C4-2B (cell line): ENCODE measurements around the gene USP11.

ENCODE experiments used
- CTCF ChIP-seq: fragments of 450-650 bp; conservative IDR thresholded peaks from 2 replicates; pipeline ENCODE4 v1.5.1; 2017; ENCODE audit warnings: mild to moderate bottlenecking
- ZFX ChIP-seq: fragments of 450-650 bp; IDR thresholded peaks from 2 replicates; pipeline ENCODE4 v1.6.1; 2017

- no peak for TF ChIP-seq CTCF
- TF ChIP-seq ZFX, result no peak
Measured at GRCh38 chrX:47202877-47203276, 29.9 kb upstream of the USP11 start.
